Astrocyte of the spinal cord (primary cell): ENCODE results near the gene EIF6.
"Not testable (repeated sequence)": the region's sequence is repeated elsewhere in the genome, so short reads cannot be mapped to it uniquely, and the experiment has no call there.

Source experiments
- DNase-seq: peaks from one replicate; pipeline ENCODE4 v3.0.0; 2011; ENCODE audit warnings: low read depth, low spot score
- H3K4me3 ChIP-seq: 2 replicates; pipeline ENCODE4 v1.5.1; 2011; ENCODE audit warnings: low read depth, mild to moderate bottlenecking, low read length, moderate library complexity
- CTCF ChIP-seq: IDR thresholded peaks from 2 replicates; pipeline ENCODE4 v1.5.1; 2012; ENCODE audit warnings: low read depth, mild to moderate bottlenecking, low read length, inconsistent platforms
- in situ Hi-C: cut with HindIII; loops from 2 replicates; pipeline ENCODE4 v1.10.0; 2017; ENCODE audit warnings: low sequenced_read_pairs

Gene EIF6

DNA sequence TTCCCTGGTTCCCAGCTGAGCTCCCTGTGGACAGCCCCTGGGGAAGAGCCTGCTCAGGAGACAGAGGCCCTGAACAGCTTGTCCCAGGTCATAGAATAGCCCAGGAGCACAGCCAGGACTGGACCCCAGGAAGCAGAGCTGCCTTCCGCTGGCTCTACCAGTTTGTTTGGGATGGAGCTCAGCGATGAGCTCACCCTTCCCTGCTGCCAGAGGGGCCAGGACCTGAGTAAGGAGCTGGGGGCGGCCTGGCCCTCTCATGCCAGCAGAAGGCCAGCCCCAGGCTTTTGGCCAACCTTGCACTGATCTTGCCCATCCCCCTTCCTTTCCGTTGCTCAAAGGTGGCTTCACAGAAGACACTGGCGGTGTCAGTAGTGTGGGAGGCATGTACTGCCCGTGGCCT lies 24.1 kb downstream of the EIF6 start:
- TF ChIP-seq CTCF, result no peak
- DNase-seq, result no peak
- in situ Hi-C loops, result no loop called here
- no peak overlapping the region for H3K4me3 ChIP-seq

DNA sequence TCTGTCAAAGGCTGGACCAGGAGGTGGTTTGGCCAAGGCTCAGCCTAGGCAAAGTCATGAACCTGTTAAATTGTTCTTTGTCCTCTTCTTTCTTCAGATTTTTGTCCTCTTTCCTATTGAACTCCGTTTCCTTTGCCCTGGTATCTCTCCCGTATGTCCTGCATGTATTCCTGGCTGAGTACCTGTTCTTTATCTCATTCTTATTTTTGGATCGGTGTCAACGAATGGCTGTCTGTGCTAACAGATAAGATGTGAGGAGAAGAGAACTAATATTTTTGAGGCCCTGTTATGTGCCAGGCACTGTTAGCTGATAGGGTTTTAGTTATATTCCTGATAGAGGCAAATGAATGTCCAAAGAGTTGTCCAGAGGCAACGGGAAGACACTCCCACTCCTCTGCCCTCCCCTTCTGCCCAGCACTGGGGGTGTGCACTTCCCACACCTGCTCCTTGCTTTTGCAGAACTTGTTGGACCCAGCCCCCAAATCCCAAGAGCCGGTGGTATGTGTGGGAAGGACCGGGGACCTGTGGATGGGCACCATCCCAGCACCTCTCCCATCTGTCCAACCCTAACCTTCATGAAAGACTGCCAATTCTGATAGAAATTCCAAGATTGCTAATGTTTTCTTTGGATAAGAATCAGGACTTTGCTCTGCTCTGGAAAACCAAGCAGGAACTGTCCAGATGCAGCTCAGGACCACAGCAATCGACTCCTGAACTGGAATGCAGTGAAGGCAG lies 27.2 kb downstream of the EIF6 start:
- in situ Hi-C loops, result no loop called here
- DNase-seq, result peak; percentile 27
- TF ChIP-seq CTCF, result no peak
- no peak overlapping the region for H3K4me3 ChIP-seq

GRCh38 chr20:35254448-35254999 lies 30.0 kb downstream of the EIF6 start:
- no peak for DNase-seq
- no peak for TF ChIP-seq CTCF
- in situ Hi-C loops, result no loop called here
- H3K4me3 ChIP-seq, result no peak overlapping the region

DNA sequence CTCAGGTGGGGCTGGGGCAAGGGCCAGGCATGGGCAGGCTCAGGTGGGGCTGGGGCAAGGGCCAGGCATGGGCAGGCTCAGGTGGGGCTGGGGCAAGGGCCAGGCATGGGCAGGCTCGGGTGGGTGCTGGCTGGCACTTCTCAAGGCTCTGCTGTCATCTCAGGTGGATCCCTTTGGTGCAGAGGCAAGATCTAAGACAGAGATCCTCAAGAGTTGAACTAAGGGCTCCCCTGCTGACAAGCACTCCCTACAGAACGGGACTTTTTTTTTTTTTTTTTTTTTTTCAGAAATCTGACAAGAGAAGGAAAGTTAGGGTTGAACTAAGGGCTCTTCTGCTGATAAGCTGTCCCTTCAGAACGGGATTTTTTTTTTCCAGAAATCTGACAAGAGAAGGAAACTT lies 31.6 kb downstream of the EIF6 start:
- no peak for DNase-seq
- no peak overlapping the region for H3K4me3 ChIP-seq
- TF ChIP-seq CTCF, result no peak

GRCh38 chr20:35252598-35252997 lies 32.0 kb downstream of the EIF6 start:
- H3K4me3 ChIP-seq, DNase-seq, in situ Hi-C loops: not testable (repeated sequence)

More for the DNA sequence above, 31.6 kb downstream of the EIF6 start:
- in situ Hi-C loops, result no loop called here

- no peak for DNase-seq
- in situ Hi-C loops, result no loop called here
These were observed 32.5 kb downstream of the EIF6 start for GRCh38 chr20:35252037-35252461.

More at GRCh38 chr20:35252037-35252461, 32.5 kb downstream of the EIF6 start:
- H3K4me3 ChIP-seq, result no peak overlapping the region
- no peak for TF ChIP-seq CTCF
